ENCODE measurements around the gene ASXL3. TPM values are rescaled to one million over a fixed set of nuclear protein-coding genes. Genes with fewer than 3 reads are reported as not detected.

ASXL3 gene
- total and polyA plus RNA-seq, 10 of the 15 experiments (the other 5 are each of a cell fraction or from before 2014, with no cell fraction given): 0.15 TPM; not detected in 9

GRCh38 chr18:33711514-33711913 is 133.5 kb downstream of the ASXL3 start (continued):
- TF ChIP-seq PBX3 (IDR thresholded peaks at IDR 0.05; ENCODE audit: insufficient replicate concordance, low read depth, low read length) (no peak), ZNF592 (IDR thresholded peaks at IDR 0.05) (no peak), NFYB (IDR thresholded peaks at IDR 0.05; ENCODE audit: insufficient read depth, low read depth, low read length) (no peak)
- TF ChIP-seq, protein P1, sequence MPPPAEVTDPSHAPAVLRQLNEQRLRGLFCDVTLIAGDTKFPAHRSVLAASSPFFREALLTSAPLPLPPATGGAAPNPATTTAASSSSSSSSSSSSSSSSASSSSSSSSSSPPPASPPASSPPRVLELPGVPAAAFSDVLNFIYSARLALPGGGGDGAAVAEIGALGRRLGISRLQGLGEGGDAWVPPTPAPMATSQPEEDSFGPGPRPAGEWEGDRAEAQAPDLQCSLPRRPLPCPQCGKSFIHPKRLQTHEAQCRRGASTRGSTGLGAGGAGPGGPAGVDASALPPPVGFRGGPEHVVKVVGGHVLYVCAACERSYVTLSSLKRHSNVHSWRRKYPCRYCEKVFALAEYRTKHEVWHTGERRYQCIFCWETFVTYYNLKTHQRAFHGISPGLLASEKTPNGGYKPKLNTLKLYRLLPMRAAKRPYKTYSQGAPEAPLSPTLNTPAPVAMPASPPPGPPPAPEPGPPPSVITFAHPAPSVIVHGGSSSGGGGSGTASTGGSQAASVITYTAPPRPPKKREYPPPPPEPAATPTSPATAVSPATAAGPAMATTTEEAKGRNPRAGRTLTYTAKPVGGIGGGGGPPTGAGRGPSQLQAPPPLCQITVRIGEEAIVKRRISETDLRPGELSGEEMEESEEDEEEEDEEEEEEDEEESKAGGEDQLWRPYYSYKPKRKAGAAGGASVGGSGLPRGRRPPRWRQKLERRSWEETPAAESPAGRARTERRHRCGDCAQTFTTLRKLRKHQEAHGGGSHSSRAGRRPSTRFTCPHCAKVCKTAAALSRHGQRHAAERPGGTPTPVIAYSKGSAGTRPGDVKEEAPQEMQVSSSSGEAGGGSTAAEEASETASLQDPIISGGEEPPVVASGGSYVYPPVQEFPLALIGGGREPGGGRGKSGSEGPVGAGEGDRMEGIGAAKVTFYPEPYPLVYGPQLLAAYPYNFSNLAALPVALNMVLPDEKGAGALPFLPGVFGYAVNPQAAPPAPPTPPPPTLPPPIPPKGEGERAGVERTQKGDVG (CRISPR knock-in tag; IDR thresholded peaks at IDR 0.05): no peak

All from GM12878 (cell line).